ENCODE results near the gene MCUB. TPM values are rescaled to one million over a fixed set of nuclear protein-coding genes. Genes with fewer than 3 reads are reported as not detected.

Gene MCUB
- total RNA-seq, 2 experiments from 2014 or later = 62.3 to 65.3 TPM

DNA sequence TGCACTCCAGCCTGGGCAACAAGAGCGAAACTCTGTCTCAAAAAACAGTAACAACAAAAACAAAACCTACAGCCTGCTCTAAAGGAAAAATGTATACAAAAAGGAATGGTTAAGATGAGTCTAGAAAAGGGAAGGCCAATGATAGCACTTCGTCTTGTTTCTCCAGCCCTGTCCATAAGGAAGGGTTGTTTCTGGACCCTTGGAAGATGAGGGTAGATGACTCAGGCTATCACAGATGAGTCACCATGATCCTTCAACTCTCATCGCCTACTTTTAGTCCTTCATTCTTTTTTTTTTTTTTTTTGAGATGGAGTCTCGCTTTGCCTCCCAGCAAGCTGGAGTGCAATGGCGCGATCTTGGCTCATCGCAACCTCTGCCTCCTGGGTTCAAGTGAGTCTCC lies 161.0 kb downstream of the MCUB start:
- no peak overlapping the region for H3K27ac Mint-ChIP-seq
- ChIA-PET POLR2A (no interaction called here), CTCF (no interaction called here)
- peaks cover 13% of the 10 kb centered on the region for H3K4me1 Mint-ChIP-seq (ENCODE audit: low read depth)
- DNase-seq (no peak), ATAC-seq (no peak)
- TF ChIP-seq CTCF (IDR thresholded peaks at IDR 0.05) = no peak
- peaks cover 34% of the 10 kb centered on the region for H3K36me3 Mint-ChIP-seq (ENCODE audit: low read depth)
- H3K27me3 Mint-ChIP-seq = no peaks in the 10 kb centered on the region
- intact Hi-C loops (cut with micrococcal nuclease) = no loop called here
- no peak overlapping the region for H3K4me3 Mint-ChIP-seq
- H3K9me3 Mint-ChIP-seq = no peaks in the 10 kb centered on the region

- Mint-ChIP-seq H3K27ac (no peak overlapping the region), H3K4me3 (no peak overlapping the region), H3K36me3 (ENCODE audit: low read depth) (peaks cover 31% of the 10 kb centered on the region), H3K27me3 (no peaks in the 10 kb centered on the region), H3K4me1 (ENCODE audit: low read depth) (peaks cover 13% of the 10 kb centered on the region), H3K9me3 (no peaks in the 10 kb centered on the region)
- POLR2A ChIA-PET = no interaction called here
- ATAC-seq (no peak), DNase-seq (no peak)
- no peak for TF ChIP-seq CTCF (IDR thresholded peaks at IDR 0.05)
- CTCF ChIA-PET = no interaction called here
- intact Hi-C loops (cut with micrococcal nuclease) = no loop called here
Observed at GRCh38 chr4:109722357-109722756, 162.3 kb downstream of the MCUB start.

DNA sequence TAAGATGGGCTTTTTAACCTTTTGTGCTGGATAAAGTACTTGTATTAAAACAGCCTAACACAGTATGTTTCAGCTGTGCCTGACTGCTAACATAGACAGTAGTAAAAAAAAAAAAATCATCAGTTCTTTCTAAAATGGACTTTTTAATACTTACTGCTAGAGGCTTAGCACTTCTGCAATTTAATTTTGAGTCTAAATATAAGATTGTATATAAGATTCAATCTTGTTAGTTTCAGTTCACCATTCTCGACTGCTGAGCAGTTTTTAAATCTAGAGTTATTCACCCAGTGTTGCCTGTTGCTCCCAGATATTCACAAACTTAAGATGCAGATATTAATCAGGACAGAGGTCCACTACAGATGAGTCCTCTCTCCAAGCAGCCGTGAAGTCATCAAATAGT lies 163.1 kb downstream of the MCUB start:
- H3K27me3 Mint-ChIP-seq = no peaks in the 10 kb centered on the region
- no peak for TF ChIP-seq CTCF (IDR thresholded peaks at IDR 0.05)
- ChIA-PET POLR2A (no interaction called here), CTCF (no interaction called here)
- intact Hi-C loops (cut with micrococcal nuclease) = no loop called here
- no peak for ATAC-seq
- peaks cover 18% of the 10 kb centered on the region for H3K4me1 Mint-ChIP-seq (ENCODE audit: low read depth)
- H3K4me3 Mint-ChIP-seq = no peak overlapping the region
- peaks cover 37% of the 10 kb centered on the region for H3K36me3 Mint-ChIP-seq (ENCODE audit: low read depth)
- H3K27ac Mint-ChIP-seq = no peak overlapping the region
- DNase-seq = no peak
- no peaks in the 10 kb centered on the region for H3K9me3 Mint-ChIP-seq

GRCh38 chr4:109728385-109728784 lies 168.3 kb downstream of the MCUB start:
- peaks cover 19% of the 10 kb centered on the region for H3K4me1 Mint-ChIP-seq (ENCODE audit: low read depth)
- peak overlapping the region; percentile 90 for H3K4me3 Mint-ChIP-seq
- DNase-seq (no peak), ATAC-seq (no peak)
- H3K36me3 Mint-ChIP-seq (ENCODE audit: low read depth) = peaks cover 24% of the 10 kb centered on the region
- POLR2A ChIA-PET = interaction anchor here (0.9 kb wide), 1 partner anchor 27 kb away, joined by 3 read pairs; no protein-coding TSS in a partner anchor
- intact Hi-C loops (cut with micrococcal nuclease) = no loop called here
- H3K27ac Mint-ChIP-seq = no peak overlapping the region
- CTCF ChIA-PET = no interaction called here
- no peaks in the 10 kb centered on the region for H3K27me3 Mint-ChIP-seq
- no peak for TF ChIP-seq CTCF (IDR thresholded peaks at IDR 0.05)
- no peaks in the 10 kb centered on the region for H3K9me3 Mint-ChIP-seq

- ChIA-PET CTCF (interaction anchor here (1.5 kb wide), 1 partner anchor 141 kb away, joined by 3 read pairs; no protein-coding TSS in a partner anchor), POLR2A (interaction anchor here (0.7 to 0.9 kb wide), 2 partner anchors 28 to 70 kb away, joined by 3 read pairs; no protein-coding TSS in a partner anchor)
- H3K4me1 Mint-ChIP-seq (ENCODE audit: low read depth) = peaks cover 19% of the 10 kb centered on the region
- ATAC-seq (peak; percentile 55), DNase-seq (peak; percentile 52)
- H3K36me3 Mint-ChIP-seq (ENCODE audit: low read depth) = peaks cover 22% of the 10 kb centered on the region
- peak overlapping the region; percentile 75 for H3K27ac Mint-ChIP-seq
- peak overlapping the region; percentile 90 for H3K4me3 Mint-ChIP-seq
- TF ChIP-seq CTCF (IDR thresholded peaks at IDR 0.05) = no peak
- H3K9me3 Mint-ChIP-seq = no peaks in the 10 kb centered on the region
- H3K27me3 Mint-ChIP-seq = no peaks in the 10 kb centered on the region
- intact Hi-C loops (cut with micrococcal nuclease) = no loop called here
Observed at GRCh38 chr4:109729117-109729717, 169.2 kb downstream of the MCUB start.
